HG03139 (cell line): ENCODE results near the gene LILRB1.
"Not testable (repeated sequence)": the region's sequence is repeated elsewhere in the genome, so short reads cannot be mapped to it uniquely, and the experiment has no call there.

ENCODE experiments used
- ATAC-seq: cut with Tn5 transposase; IDR thresholded peaks from one replicate; pipeline ENCODE4 v1.9.1; 2021; ENCODE audit not compliant: unreplicated experiment

LILRB1 gene

DNA sequence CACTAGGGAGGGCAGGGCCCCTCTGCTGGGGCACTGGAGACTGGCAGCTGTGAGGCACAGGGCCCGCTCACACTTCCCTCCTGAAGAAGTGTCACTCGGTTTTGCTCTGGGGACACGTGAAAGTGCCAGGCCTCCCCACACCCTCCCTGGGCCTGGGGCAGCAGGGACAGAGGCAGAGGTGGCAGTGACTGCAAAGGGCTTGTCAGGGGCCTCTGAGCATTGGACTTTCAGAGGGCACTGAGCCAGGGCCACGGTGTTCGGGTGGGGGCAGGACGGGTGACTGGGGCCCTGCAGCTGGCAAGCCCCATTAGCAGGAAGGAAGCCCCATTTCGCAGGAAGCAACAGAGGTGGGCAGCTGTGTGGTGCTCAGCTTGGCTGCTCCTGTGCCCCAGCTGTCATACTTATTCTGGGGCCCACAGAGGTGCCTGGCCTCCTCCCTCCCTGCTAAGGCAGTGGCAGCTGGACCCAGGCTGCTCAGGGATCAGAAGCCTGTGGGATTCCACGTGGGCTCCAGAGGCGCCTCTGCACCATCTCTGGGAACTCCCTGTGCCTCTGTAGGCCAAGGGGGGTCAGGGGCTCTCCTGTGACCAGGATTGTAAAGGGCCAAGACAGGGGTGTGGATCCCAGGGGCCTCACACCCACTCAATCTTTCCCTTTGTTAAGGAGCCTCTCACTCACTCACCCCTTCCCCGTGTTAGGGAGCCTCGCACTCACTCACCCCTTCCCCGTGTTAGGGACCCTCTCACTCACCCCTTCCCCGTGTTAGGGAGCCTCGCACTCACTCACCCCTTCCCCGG lies 5.2 kb upstream of the LILRB1 start:
- ATAC-seq = not testable (repeated sequence)

DNA sequence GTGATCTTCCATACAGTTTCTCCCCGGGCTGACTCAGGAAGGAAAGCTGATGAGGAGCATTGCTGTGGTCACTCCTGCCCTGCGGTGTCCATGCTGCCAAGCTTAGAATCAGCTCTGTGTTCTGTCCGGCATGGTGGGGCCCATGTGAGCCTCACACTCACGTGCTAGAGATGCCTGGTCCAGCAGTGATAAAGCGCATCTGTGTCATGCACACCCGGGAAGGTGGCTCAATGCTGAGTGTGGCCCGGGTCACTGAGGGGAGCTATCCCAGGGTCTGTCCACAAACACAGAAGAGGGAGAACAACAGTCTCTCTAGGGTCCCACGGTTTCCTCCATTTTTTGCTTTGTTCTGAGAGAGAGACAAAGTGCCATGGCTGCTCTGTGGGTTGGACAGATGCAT lies 3.5 kb upstream of the LILRB1 start:
- no peak for ATAC-seq

DNA sequence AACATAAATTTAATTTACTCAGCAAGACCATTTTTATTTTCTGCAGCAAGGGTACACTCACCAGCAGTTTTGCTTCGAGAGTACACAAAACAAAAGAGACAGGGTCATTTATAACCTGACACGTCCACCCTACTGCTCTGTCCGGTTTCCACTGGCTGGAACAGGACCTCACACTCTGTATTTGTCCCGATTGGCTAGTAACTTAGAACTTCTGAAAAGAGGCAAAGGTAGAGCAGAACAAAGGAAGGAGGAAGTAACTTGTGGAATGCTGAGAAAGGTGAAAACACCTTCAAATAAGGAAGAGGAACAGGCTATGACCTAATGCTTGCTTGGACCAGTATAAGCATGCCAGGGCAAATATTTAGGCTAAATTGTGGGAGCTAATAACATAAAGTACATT lies 2.4 kb upstream of the LILRB1 start:
- not testable (repeated sequence) for ATAC-seq

DNA sequence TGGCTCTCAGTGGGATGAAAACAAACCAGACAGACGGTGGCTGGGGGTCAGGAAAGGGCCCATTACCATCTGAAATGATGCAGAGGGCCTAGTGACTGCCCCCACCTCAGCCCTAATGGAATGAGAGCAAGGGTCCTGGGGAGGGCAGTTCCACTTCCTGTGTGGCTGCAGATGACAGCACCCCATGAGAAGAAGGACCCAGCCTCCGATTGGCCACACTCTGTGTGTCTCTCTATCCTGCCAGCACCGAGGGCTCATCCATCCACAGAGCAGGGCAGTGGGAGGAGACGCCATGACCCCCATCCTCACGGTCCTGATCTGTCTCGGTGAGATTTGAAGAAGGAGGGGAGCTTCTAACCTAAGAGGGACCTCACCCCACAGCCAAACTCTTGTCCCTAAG lies 498 bp downstream of the LILRB1 start:
- no peak for ATAC-seq

DNA sequence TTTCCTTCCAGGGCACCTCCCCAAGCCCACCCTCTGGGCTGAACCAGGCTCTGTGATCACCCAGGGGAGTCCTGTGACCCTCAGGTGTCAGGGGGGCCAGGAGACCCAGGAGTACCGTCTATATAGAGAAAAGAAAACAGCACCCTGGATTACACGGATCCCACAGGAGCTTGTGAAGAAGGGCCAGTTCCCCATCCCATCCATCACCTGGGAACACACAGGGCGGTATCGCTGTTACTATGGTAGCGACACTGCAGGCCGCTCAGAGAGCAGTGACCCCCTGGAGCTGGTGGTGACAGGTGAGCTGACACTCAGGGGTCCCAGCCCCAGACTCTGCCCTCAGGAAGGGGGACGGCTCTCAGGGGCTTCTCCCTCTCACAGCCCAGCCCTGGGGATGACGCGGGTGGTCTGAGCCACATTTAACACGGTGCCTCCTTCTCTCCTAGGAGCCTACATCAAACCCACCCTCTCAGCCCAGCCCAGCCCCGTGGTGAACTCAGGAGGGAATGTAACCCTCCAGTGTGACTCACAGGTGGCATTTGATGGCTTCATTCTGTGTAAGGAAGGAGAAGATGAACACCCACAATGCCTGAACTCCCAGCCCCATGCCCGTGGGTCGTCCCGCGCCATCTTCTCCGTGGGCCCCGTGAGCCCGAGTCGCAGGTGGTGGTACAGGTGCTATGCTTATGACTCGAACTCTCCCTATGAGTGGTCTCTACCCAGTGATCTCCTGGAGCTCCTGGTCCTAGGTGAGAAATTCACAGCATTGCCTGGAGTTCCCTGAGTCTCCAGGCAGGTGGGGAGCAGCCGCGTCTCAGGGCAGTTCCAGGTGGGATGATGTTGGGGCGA lies 1.4 kb downstream of the LILRB1 start:
- ATAC-seq = not testable (repeated sequence)

DNA sequence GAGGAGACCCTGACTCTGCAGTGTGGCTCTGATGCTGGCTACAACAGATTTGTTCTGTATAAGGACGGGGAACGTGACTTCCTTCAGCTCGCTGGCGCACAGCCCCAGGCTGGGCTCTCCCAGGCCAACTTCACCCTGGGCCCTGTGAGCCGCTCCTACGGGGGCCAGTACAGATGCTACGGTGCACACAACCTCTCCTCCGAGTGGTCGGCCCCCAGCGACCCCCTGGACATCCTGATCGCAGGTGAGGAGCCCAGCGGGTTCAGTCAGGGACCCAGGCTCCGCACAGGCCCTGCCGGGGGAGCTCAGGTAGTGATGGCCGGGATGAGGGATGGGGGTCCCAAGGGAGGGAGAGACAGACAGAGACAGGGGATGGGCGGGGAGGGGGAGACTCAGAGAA lies 2.2 kb downstream of the LILRB1 start:
- ATAC-seq = not testable (repeated sequence)

DNA sequence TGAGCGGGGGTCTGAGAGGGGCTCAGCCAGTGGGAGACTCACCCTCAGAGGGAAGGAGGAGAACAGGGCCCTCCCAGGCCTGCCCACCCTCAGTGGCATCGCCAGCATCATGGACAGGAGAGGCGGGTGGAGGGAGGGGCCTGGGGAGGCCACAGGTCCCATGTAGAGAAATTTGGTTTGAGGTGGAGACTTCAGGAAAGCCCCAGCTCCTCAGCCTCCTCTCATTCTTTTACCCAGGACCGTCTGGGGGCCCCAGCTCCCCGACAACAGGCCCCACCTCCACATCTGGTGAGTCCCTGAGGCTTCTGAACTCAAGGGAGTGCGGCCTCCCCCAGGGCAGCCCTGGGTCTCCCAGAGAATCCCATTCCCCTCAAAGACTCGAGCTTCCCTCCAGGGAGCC lies 3.1 kb downstream of the LILRB1 start:
- no peak for ATAC-seq

DNA sequence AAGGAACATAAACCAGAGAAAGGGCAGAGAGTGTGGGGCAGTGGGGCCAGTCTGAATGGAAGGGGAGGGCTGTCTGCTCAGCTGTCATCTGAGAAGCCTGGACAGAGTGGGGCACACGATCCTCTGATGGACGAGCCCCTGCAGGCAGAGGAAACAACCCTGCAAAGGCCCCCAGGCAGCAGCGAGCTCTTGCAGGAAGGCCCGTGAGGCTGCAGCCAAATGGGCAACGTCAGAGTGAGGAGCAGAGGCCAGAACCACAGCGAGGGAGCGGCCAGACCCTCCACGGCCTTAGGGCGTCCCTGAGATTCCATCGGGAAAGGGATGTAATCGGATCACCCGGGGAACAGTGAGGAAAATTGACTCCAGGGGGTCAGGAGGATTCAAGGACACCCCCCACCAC lies 5.8 kb downstream of the LILRB1 start:
- not testable (repeated sequence) for ATAC-seq

DNA sequence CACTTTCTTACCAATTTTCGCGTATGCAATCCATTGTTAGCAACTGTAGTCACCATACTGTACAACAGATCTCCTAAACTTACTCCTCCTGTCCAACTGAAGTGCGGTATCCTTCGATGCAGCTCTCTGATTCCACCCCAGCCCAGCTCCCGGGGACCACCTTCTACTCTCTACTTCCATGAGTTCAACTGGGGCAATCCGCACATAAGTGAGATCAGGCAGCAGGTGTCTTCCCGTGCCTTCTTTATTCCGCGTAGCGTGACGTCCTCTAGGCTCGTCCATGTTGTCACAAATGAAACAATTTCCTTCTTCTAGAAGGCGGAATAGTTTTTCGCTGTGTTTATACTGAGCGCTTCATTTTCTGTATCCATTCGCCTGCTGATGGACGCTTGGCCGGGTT lies 8.4 kb downstream of the LILRB1 start:
- no peak for ATAC-seq

DNA sequence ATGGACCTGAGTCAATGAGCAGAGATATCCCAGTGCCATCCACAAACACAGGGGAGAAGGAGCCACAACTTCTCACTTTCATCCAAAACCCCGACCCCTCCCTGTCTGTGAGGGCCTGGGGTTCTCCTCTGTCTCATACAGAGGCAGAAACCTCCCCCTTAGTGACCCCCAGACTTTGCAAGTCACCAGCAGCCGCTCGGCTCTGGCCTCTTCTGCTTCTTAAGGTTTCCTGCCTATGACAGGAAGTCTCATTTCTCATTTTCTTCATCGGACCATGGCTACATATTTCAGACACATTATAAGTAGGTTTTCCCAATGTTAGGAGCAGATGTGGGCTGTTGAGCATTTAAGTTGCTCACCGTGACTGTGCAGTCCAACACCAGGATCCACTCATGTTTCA lies 12.7 kb downstream of the LILRB1 start:
- ATAC-seq = not testable (repeated sequence)

DNA sequence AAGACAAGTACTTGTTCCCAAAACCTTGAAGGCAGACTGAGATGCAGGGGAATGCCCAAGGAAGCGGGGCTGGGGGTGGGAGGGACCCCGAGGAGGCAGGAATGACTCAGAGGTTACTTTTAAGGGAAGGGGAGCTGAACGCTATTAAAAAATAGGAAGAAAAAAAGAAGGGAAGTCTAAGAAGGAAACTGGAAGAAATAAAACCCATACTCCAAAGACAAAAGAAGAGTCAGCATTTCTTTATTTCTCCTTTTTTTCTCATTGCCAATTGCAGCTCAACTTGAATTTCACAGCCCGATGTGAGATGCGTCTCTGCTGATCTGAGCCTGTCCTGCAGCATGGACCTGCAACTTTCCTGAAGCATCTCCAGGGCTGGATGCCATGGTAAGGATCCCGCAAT lies 13.3 kb downstream of the LILRB1 start:
- not testable (repeated sequence) for ATAC-seq

DNA sequence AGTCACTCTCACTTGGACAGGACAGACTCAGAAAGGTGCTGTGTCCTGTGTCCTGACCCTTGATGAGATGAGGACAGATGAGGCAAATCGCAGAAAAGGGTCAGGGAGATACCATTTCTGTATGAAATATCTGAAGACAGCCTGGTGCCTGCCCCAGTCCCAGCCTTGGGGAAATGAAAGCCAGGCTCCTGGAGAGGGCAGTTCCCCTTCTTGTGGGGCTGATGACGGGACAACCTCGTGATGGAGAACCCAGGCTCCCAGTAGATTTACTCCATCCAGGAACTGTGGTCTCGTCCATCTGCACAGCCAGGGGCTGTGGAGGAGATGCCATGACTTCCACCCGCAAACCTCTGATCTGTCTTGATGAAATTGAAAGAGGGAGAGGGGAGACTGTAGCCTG lies 13.8 kb downstream of the LILRB1 start:
- ATAC-seq = no peak

DNA sequence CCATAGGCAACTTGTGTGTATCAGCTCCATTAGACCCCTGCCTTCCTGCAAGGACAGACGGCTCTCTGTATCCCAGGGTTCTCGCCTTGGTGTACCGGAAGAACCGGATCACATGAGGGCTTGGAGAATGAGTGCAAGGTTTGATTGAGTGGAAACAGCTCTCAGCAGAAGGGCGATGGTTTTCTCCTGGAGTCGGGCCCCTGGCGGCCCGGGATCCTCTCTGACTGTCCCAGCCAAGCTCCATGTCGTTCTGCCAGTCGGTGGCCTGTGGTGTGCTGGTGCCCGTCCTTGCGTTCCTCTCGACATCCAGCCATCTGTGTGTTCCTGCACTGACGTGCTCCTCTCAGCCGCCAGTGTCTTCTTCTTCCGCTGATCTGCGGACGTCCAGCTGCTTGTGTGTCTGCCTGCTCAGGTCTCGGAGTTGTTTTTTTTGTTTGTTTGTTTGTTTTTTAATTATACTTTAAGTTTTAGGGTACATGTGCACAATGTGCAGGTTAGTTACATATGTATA lies 16.1 kb downstream of the LILRB1 start:
- no peak for ATAC-seq

DNA sequence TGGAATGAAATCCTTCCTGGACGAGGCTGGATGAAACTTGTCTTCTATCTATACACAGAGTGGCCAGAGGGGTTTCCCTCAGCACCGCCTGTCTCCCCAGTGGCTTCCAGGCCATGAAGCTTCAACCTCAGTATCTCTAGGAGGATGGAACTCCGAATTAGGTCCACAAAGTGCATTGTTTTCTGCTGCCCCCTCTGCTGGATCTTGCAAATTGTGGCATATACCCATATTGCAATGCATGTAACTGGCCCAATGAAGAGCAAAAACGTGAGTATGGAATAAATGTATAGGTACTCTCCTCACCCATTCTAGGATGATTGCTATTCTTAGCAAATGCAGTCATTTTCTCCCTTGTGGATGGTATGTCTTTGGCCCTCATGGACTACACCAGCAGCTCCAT lies 17.8 kb downstream of the LILRB1 start:
- no peak for ATAC-seq

DNA sequence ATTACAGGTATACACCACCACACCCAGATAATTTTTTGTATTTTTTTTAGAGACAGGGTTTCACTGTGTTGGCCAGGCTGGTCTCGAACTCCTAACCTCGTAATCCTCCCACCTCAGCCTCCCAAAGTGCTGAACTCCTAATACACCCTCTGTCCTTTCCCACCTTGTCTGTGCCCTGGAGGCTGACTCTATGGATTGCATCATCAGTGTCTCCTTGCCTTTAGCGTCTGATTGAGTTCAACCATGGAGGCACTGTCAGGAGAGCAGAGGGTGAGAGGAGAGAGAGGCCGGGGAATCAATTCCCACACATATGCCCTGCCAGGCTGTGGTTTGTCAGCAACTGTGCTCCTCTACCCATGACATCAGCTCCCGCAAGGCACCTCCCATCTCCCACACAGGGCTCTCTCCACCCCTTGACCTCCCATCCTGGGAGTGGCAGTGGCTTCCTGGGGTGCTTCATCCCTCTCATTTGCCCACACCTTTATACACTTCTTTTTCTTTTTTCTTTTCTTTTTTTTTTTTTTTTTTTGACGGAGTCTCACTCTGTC lies 19.9 kb downstream of the LILRB1 start:
- ATAC-seq = no peak

DNA sequence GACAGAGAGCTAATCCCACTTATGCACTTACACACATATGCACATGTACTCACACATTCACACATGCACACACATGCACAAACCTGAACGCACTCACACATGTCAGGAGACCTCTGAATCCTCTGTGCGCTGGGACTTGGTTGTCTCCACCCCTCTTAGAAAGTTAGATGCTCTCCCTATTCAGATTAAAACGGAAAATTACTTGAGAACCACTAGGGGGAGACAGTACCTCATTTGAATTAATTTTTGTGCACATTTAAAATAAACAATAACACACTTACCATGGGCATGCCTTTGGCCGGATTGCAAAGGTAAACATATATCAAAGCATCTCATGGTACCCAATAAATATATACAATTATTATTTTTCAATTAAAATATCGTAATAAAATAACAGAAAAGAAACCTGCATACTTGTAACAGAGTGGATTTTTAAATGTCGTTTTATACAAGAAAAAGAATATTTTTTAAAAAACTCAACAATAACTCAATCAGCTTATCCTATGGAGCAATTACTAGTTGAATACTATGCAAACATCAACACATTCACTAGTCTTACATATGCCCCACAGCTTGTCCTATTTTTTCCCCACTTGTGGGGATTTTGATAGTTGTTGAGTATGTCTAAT lies 23.0 kb downstream of the LILRB1 start:
- no peak for ATAC-seq

DNA sequence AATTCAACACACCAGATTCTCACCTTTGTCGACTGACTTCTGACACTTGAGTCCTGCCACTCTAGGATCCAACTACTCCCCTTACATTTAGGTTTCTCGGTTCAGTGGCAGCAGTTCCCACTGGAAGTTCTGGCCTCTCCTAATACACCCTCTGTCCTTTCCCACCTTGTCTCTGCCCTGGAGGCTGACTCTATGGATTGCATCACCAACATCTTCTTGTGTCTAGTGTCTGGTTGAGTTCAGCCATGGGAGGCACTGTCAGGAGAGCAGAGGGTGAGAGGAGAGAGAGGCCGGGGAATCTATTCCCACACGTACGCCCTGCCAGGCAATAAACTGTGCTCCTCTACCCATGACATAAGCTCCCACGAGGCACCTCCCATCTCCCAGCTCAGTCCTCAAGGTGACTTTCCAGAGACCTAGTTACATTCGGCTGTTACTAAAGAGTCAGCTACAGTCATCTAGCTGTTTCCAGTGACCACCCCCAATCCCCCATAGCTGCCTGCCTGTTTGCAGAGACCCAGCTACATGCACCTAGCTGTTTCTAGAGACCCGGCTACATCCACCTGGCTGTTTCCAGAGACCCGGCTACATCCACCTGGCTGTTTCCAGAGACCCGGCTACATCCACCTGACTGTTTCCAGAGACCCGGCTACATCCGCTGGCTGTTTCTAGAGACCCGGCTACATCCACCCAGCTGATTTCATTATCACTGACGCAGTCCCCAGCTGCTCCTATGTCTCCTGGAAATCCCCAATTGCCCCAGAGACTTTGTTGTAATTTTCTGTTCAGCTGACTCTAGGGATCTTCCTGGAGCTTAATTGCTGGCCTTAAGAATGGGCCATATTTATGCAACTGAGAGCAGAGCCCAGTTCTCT lies 24.4 kb downstream of the LILRB1 start:
- ATAC-seq = no peak

DNA sequence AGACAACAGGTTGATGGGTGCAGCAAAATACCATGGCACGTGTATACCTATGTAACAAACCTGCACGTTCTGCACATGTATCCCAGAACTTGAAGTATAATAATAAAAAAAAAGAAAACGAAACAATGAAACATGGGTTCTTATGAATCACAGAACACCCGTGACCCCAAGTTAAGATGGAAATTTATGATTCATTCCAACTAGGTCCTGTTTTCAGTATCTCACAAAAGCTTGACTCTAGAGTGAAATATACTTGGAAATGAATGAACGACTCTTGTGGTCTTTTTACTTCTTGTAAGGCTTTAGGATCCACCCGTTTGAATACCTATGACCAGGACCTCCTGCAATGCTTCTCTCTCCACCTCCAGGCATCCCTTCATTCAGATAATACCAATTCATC lies 29.0 kb downstream of the LILRB1 start:
- no peak for ATAC-seq

DNA sequence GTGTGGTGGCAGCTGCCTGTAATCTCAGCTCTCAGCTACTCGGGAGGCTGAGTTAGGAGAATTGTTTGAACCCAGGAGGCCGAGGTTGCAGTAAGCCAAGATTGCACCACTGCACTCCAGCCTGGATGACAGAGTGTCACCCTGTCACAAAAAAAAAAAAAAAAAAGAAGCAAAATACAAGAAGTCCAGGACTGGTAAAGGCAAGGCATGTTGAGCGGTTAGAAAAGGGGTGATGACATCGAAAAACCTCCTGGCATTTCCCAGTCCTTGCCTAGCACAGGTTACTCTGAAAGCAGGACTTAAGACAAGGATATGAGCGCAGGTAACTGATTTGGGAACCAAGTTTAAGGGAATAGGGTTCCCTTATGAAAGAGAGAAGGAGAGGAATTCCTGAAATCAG lies 30.0 kb downstream of the LILRB1 start:
- no peak for ATAC-seq

DNA sequence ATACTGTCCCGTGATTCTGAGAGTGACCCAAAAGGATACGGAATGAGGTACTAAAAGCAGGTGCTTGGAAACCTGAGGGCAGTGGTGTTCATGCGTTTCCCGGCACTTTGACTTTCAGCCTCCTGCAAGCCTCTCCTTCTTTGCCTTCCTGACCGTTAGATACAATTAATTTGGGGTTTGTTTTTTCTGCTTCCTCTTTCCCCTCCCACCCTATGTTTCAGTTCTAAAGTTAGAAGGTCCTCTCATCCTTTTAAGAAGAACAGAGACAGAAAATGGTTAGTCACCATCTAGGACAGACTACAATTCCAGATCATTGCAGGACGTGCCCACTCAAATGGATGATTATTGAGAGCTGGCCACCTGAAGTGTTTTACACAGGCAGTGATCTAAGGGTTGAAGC lies 30.7 kb downstream of the LILRB1 start:
- ATAC-seq = no peak
